Right lobe of liver (tissue), 4 donors: Measurements from ENCODE around the gene RNU5D-1.

Experiments used
- POLR2A ChIP-seq: fragments of 450-650 bp; IDR thresholded peaks from one replicate; pipeline ENCODE4 v1.6.1; 2017; ENCODE audit warnings: antibody characterized with exemption, mild to moderate bottlenecking
- TF ChIP-seq, protein P1 (sequence below), 4 donors: fragments of 200-600 bp in 3 of 4; fragments of 450-650 bp in 1 of 4; IDR thresholded peaks; one replicate each; pipeline versions ENCODE4 v1.5.1 to v1.8.0; 2016 to 2022; ENCODE audit warnings: antibody characterized with exemption in 4 of 4, mild to moderate bottlenecking in 2 of 4
- donor health status: DM: no; HTN: no; CAD: no.
- donor health status: DM: no; HTN: no; CAD: no.
- donor health status: DM: no; HTN: yes; CAD: no.

- TF ChIP-seq, protein P1, sequence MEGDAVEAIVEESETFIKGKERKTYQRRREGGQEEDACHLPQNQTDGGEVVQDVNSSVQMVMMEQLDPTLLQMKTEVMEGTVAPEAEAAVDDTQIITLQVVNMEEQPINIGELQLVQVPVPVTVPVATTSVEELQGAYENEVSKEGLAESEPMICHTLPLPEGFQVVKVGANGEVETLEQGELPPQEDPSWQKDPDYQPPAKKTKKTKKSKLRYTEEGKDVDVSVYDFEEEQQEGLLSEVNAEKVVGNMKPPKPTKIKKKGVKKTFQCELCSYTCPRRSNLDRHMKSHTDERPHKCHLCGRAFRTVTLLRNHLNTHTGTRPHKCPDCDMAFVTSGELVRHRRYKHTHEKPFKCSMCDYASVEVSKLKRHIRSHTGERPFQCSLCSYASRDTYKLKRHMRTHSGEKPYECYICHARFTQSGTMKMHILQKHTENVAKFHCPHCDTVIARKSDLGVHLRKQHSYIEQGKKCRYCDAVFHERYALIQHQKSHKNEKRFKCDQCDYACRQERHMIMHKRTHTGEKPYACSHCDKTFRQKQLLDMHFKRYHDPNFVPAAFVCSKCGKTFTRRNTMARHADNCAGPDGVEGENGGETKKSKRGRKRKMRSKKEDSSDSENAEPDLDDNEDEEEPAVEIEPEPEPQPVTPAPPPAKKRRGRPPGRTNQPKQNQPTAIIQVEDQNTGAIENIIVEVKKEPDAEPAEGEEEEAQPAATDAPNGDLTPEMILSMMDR (IDR thresholded peaks at IDR 0.05) = no peak
- TF ChIP-seq POLR2A = no peak
Observed at GRCh38 chr1:44682883-44683265, 48.1 kb downstream of the RNU5D-1 start.
